GM21723 (cell line): Measurements from ENCODE around the gene LBX2.

Experiments
- ATAC-seq: cut with Tn5 transposase; IDR thresholded peaks from one replicate; pipeline ENCODE4 v1.9.1; 2021; ENCODE audit warnings: mild to moderate bottlenecking, moderate library complexity; ENCODE audit not compliant: unreplicated experiment

The LBX2 gene

DNA sequence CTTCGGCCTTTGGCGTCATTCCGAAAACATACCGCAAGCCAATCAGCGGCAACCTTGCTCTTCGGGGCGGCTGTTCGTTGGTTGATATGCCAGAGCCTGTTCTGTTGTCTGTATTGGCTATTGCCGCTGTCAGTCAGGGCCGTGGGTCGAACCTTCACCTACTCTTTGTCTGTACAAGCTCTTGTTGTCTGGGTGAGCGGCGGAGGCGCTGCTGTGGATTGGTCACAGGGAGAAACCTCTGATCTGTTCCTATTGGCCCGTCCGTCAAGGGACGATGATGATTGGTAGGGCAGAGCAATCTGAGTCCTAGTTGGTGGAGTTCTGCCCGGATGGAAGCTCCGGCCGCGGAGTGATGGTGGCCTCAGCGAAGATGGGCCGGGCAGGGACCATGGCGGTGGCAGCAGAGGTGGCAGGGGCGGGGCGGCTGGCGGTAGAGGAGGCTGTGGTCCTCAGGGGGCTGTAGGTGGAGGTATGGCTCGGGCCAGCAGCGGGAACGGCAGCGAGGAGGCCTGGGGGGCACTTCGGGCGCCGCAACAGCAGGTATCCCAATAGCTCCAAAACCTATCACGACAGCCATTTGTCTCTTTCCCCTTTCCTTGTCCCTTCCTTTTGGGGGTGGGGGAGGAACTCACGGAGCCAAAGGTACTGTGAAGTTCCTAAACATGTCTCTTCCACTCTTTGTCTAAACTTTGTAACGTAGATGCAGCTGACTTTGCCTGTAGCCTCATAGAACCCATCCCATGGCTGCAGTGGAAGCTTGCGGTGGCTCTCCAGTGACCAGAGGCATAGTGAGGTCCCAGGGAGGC, 41.1 kb downstream of the LBX2 start, which contains the start of gene WBP1:
WBP1 (plus strand) TSS at position 307 of the 806 bp plus-strand sequence; CDS start at position 472, 165 bp downstream.
- peak; percentile 85 for ATAC-seq

DNA sequence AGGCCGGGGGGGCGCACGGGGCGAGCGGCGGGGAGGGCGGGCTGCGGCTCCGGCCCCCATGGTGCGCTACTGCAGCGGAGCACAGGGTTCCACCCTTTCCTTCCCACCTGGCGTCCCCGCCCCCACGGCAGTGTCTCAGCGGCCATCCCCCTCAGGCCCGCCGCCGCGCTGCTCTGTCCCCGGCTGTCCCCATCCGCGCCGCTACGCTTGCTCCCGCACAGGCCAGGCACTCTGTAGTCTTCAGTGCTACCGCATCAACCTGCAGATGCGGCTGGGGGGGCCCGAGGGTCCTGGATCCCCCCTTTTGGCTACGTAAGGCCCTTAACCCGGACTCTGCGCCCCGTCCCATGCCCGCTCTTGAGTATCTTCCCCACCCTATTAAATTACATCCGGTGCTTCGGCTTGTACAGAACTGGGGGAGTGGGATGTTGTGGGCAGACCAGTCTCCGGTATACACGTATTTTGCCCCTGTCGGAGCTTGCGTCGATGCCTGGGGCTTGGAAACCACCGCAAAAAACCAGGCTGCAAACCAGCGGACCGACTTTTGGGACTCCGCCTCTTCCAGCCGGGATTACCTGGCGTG, 41.8 kb downstream of the LBX2 start:
- ATAC-seq, result peak; percentile 38

DNA sequence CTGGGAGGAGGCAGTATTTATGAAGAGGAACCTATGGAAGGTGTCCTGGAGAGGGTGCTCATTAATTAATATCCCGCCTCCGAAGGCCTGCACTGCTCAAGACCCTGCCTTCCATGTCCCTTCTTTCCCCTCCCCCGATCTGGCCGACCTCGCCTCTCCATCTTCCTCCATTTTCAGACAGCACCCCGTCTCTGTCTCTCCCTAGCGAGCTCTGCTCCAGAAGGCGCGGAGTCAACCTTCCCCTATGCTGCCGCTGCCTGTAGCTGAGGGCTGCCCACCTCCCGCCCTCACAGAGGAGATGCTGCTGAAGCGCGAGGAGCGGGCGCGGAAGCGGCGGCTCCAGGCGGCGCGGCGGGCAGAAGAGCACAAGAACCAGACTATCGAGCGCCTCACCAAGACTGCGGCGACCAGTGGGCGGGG, 42.3 kb downstream of the LBX2 start:
- ATAC-seq, result no peak

DNA sequence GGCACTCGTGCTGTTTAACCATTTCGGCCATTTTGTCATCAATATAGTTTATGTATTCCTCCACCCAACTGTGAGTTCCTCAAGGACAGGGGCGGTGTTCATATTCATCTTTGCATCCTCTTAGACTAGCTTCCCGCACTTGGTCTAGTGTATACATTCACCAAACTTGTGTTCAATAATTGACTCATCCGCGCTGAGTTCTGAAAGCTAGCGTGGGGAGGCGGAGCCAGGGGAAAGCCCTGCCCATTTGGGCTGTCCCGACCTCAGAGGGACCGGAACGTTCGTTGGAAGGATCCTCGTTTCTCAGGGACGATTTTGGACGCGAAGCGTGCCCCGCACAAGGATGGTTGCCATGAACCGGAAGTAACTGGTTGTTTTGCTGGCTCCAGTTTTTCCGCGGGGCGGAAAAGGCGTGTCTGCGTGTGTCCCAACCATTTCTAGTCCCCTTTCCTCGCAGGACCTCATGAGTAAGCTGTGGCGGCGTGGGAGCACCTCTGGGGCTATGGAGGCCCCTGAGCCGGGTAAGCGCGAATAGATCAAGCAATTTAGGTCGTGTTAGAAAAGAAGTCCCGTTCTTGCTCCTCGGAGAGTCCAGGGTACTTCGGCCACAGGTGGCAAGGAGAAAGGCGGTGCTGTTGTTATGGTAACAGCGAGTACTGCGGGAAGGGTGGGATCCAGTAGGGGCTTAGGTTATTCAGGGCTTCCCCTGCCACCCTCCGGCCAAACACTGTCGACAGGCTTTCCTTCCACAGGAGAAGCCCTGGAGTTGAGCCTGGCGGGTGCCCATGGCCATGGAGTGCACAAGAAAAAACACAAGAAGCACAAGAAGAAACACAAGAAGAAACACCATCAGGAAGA, 44.5 kb downstream of the LBX2 start, which contains the start of gene INO80B:
INO80B (plus strand) TSS at position 434 of the 858 bp plus-strand sequence; CDS start at position 464, 30 bp downstream.
- ATAC-seq, result peak; percentile 42

GRCh38 chr2:74450570-74451190, 48.7 kb downstream of the LBX2 start:
- no peak for ATAC-seq

DNA sequence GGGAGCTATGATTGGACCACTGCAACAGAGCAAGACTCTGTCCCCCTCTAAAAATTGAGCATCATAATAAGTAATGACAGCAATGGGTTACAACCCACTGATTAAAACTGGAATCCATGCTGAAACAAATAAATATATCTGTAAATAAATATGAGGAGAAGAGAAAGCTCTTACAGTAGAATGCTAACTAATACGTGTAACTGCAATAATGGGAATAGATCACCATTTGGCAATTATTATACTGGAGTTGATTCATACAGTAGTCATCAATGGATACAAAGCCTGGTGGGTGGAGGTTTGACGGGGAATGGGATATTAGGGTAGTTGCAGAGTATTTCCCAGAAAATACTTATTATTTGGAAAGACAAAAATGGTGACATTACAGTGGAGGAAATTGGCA, 50.6 kb downstream of the LBX2 start:
- no peak for ATAC-seq
